Measurements from ENCODE around the gene CPSF7. TPM values are rescaled to one million over a fixed set of nuclear protein-coding genes. Genes with fewer than 3 reads are reported as not detected.

The CPSF7 gene
- total RNA-seq, 2 donors from 2014 or later, result 56.2 to 65.8 TPM

GRCh38 chr11:61370349-61371005, 59.3 kb downstream of the CPSF7 start:
- no peaks in the 10 kb centered on the region for H3K9me3 ChIP-seq
- intact Hi-C loops (cut with DNase I), result no loop called here
- H3K27me3 ChIP-seq, result no peaks in the 10 kb centered on the region
- DNase-seq, result no peak
- no peaks in the 10 kb centered on the region for H3K4me1 ChIP-seq
- no peak for TF ChIP-seq CTCF (IDR thresholded peaks at IDR 0.05)
- H3K27ac ChIP-seq, result no peak overlapping the region
- H3K36me3 ChIP-seq, result peaks cover 14% of the 10 kb centered on the region
- no peak overlapping the region for H3K9ac ChIP-seq (ENCODE audit: low read depth in 2 of 2, low read length in 2 of 2)
- H3K4me3 ChIP-seq, result no peak overlapping the region

- no peaks in the 10 kb centered on the region for H3K27me3 ChIP-seq
- no peaks in the 10 kb centered on the region for H3K4me1 ChIP-seq
- no peak overlapping the region for H3K9ac ChIP-seq (ENCODE audit: low read depth in 2 of 2, low read length in 2 of 2)
- DNase-seq, result no peak
- peaks cover 16% of the 10 kb centered on the region for H3K36me3 ChIP-seq
- H3K9me3 ChIP-seq, result no peaks in the 10 kb centered on the region
- no peak overlapping the region for H3K27ac ChIP-seq
- no peak overlapping the region for H3K4me3 ChIP-seq
- intact Hi-C loops (cut with DNase I), result no loop called here
- no peak for TF ChIP-seq CTCF (IDR thresholded peaks at IDR 0.05)
Observed at GRCh38 chr11:61369372-61370348, 60.1 kb downstream of the CPSF7 start.

- no peak for DNase-seq
- Histone ChIP-seq H3K9me3 (no peaks in the 10 kb centered on the region), H3K4me1 (no peaks in the 10 kb centered on the region), H3K9ac (ENCODE audit: low read depth in 2 of 2, low read length in 2 of 2) (no peak overlapping the region), H3K4me3 (no peak overlapping the region), H3K27me3 (no peaks in the 10 kb centered on the region), H3K36me3 (peaks cover 19% of the 10 kb centered on the region), H3K27ac (no peak overlapping the region)
- intact Hi-C loops (cut with DNase I), result no loop called here
- TF ChIP-seq CTCF (IDR thresholded peaks at IDR 0.05), result no peak
Observed at GRCh38 chr11:61368646-61369045, 61.1 kb downstream of the CPSF7 start.

- intact Hi-C loops (cut with DNase I), result no loop called here
- peaks cover 19% of the 10 kb centered on the region for H3K36me3 ChIP-seq
Observed at GRCh38 chr11:61367406-61367805, 62.4 kb downstream of the CPSF7 start.

More at GRCh38 chr11:61367406-61367805, 62.4 kb downstream of the CPSF7 start:
- H3K9ac ChIP-seq (ENCODE audit: low read depth in 2 of 2, low read length in 2 of 2), result no peak overlapping the region
- no peak overlapping the region for H3K4me3 ChIP-seq
- TF ChIP-seq CTCF (IDR thresholded peaks at IDR 0.05), result no peak
- no peak overlapping the region for H3K27ac ChIP-seq
- H3K9me3 ChIP-seq, result no peaks in the 10 kb centered on the region
- no peak for DNase-seq
- H3K4me1 ChIP-seq, result no peaks in the 10 kb centered on the region
- H3K27me3 ChIP-seq, result no peaks in the 10 kb centered on the region

Data from colonic mucosa (tissue), 4 donors.